Non-pigmented ciliary epithelial cell (primary cell): Measurements from ENCODE around the gene CILP.
"Not testable (repeated sequence)": the region's sequence is repeated elsewhere in the genome, so short reads cannot be mapped to it uniquely, and the experiment has no call there.

Source experiments
- DNase-seq: peaks from one replicate; pipeline ENCODE4 v3.0.0-alpha.2; 2010; ENCODE audit warnings: low read depth

Gene CILP

DNA sequence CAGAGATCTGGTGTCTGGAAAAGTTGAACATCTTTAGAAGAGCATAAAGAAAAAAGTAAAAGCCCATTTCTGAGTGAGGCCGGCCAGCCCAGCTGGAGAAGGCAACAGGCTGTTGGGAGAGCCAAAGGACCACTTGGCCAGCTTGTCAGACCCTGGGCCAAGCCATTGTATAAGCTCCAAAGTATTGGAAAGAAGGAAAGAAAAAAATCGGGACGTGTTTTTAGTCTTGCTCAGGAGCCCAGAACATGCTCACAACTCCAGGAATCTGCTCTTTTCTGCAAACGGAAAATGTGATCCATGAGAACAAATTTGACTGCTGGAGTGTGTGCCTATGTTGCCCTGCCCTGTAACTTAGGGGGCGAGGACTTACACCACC is 15.7 kb downstream of the CILP start:
- no peak for DNase-seq

DNA sequence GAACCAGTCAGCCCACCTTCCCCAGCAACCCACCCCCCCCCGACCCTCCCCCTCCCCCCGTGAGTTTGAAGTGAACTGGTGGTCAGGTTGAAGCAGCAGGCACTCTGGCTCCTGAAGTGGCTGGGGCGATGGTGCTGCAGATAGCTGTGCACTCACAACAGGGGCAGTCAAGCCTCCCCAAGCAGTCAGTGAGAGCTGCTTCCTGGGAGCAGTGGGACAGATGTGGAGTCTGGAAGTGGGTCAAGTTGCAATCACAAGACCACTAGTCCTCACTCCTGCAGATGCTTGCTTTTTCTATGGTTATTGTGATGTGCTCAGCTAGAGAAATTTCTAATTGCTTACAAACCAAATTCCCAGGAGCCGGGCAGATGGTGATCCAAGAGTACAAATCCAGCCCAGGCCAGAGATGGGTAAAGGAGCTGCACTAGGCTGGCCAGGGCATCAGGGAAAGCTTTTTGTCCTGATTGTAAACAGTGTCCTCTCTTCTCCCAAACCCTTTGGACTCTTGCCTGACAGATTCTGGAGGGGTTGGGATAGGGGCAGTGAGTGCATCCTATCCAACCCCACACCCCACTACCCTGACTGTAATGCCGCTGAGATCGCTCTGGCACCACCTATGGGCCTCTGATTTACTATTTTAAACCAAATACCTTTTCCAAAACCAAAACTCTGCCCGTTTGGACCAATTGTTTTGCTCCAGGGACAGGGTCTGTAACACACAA is 16.3 kb downstream of the CILP start:
- no peak for DNase-seq

DNA sequence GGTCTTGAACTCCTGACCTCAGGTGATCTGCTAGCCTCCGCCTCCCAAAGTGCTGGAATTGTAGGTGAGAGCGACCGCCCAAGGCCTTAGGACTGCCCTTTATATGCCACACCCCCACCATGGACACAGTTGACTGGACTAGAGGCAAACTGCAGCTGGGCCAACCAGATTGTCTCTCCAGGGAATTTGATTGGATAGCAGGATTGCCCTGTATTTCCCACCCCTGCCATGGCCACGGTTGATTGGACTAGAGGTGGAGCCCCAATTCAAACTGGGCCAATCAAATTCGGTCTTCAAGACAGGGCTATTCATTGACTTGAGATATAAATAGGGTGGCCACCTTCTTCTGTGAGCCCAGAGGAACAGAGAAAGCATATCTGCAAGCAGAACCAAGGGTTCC is 19.3 kb downstream of the CILP start:
- DNase-seq: no peak

DNA sequence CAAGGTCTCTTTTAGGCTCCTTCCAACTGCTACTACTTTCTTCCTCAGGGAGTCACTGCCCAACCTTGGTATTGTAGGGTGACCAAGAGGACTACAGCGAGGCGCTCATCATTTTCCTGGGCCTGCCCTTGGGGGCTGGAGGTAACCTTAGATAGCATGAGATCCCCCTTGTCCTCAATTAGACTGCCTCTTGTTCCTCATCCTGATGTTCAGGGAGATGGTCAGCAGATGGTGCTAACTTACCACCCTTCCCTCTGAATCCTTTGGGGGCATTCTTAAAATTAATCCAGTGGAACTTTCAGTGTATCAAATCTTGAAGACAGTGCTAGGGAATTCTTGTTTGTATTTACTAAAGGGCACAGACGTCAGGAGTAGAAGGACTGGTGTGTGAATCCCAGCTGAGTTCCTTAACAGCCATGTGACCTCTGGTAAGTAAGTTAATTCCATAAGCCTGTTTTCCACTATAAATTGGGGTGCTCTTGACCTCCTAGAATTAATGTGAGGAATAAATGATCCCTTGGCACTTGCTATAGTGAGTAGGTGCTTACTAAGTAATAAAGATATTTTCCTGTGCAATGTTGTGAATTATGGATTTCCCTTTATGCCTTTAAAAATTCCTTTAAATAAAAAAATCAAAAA is 22.1 kb downstream of the CILP start:
- no peak for DNase-seq

DNA sequence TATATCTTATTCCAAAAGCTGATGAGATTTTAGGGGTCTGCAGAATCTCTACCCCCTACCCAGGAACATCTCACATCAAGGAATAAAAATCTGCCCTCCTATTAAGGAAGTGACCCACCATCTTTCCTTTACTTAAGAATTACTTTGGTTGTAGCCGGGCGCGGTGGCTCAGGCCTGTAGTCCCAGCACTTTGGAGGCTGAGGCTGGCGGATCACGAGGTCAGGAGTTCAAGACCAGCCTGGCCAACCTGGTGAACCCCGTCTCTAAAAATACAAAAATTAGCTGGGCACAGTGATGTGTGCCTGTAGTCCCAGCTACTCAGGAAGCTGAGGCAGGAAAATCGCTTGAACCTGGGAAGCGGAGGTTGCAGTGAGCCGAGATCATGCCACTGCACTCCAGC is 22.8 kb downstream of the CILP start:
- DNase-seq: not testable (repeated sequence)

DNA sequence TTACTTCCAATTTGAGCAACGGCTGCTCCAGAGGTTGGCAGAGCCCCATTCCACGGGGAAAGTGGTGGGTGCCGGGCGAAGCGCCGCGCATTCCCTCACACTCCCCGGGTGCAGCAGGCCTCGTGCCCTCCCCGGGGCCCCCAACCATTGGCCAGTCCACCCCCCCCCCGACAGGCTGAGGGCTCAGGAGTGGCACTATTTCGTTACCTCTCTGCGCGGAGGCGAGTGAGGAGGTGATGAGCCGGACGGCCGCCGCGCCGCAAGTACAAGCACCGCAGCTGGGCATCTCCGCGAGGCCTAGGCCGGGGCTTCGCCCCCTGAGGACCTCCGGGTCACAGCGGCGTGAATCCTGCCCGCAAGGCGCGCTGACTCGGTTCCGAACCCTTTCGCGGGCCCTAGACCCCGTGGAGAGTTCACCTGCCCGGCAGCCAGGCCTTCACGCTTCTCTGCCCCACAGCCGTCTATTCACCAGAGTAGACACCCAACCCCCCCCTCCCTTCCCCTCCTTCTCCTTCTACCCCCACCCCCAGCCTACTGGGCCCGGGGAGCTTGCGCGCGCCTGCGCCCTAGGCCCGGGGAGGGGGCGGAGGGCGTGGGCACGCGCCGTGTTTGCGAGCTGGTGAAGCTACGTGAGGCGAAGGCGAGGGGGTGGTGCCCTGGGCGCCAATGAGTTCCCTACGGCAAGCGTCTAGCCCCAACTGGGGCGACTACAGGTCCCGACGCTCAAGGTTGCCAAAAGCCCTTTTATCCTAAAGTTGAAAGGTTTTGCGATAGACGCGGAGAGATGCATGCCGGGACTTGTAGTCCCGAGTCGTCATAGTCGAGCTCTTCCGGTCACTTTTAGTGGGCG is 26.2 kb downstream of the CILP start, which contains the start of gene CLPX:
CLPX (minus strand) TSS at position 475 of the 850 bp plus-strand sequence; CDS start at position 286, 189 bp downstream.
- DNase-seq: peak; percentile 49

DNA sequence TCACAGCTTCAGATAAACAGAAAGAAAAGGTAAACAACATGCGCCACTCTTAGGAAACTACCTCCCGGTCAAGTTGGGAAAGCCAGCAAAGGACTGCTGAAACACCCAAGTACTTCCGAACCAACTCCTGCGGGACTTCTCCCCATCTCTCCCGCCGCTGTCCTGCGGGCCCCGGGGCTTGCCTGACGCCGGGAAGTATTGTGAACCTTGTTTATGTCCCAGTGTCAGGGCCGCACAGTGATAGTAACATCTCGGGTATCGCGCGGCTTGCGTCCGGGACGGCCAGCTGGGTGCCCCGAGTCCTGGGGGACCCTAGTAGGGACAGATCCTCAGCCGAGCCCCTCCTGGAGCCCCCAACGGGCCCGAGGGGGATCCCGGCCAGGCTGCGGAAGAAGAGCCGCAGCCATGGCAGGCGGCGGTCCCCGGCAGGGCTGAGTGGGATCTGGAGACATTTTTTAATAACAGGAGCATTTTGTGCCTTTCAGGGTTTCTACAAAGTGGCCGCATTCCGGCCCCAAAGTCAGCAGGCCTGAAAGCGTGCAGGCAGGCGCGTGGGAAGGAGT is 26.9 kb downstream of the CILP start:
- DNase-seq: no peak

DNA sequence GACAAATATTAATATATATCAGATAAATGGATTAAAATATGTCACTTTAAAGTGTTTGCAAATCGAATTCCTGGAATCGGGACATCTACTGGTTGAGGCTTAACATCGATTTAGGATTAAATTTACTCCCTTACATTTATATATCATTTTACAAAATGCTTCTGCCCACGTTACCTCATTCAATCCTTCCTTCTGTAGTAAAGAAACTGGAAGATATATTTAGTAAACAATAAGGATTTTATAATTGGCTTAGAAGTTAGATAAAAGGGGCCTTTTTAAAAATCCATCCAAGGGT is 27.5 kb downstream of the CILP start:
- DNase-seq: no peak

DNA sequence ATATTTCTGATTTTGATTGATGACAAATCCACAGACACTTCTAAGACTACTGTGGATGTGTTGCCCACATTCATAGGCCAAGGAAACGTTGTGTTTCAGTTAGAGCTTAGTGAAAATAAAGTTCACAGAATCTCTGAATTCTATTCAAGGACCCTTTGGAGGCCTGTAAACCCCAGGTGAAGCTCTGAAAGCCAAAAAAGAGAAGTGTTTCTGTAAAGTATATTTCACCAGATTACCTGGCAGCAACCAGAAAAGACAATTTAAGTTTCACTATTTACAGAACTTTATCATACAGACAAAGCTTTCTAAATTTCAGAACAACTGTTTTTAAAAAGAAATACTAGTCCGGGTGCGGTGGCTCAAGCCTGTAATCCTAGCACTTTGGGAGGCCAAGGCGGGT is 28.7 kb downstream of the CILP start:
- no peak for DNase-seq

DNA sequence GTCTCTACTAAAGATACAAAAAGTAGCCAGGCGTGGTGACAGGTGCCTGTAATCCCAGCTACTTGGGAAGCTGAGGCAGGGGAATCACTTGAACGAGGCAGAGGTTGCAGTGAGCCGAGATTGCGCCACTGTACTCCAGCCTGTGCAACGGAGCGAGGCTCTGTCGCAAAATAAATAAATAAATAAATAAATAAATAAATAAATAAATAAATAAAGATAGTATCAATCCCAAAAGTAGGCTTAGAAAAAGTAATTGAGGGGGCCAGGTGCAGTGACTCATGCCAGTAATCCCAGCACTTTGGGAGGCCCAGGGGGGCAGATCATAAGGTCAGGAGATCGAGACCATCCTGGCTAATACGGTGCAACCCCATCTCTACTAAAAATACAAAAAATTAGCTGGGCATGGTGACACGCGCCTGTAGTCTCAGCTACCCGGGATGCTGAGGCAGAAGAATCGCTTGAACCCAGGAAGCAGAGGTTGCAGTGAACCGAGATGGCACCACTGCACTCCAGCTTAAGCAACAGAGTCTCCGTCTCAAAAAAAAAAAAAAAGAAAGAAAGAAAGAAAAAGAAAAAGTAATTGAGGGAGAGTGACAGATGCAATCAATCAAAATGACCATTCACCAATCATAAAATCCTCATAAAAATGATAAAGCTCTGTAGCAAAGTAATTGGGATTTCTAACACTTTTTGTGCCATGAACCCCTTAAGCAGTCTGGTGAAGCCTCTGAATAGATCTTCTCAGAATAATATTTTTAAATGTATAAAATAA is 29.5 kb downstream of the CILP start:
- DNase-seq: not testable (repeated sequence)

DNA sequence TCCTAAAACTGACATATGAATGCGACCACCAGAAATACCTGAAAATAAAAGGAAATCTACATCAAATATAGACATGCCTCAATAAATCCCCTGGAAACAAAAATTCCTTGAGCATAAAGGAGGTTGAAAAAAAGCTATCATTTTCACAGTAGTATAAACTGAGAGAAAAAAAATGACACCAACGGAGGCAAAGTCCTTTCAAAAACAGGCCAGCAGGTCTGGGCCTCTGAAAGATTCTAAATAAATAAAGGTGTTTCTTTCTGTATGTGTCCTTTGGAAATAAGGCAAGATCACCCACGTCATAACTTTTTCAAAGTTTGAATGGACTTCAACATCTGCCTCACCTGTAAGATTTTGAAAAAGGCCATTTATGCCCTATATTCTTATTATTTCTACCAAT is 31.1 kb downstream of the CILP start:
- no peak for DNase-seq

DNA sequence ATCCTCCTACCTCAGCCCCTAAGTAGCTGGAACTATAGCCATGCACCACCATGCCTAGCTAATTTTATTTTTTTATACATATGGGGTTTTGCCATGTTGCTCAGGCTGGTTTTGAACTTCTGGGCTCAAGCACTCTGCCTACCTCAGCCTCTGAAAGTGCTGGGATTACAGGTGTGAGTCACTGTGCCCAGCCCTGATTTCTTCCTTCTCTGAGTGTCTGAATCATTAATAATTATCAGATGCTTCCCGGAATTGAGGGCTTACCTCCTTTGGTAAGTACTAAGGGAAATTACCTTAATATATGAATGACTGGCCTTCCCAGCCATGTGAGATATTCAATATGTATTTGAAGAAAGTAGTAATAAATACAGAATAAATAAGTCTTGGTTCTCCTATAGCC is 33.4 kb downstream of the CILP start:
- no peak for DNase-seq

DNA sequence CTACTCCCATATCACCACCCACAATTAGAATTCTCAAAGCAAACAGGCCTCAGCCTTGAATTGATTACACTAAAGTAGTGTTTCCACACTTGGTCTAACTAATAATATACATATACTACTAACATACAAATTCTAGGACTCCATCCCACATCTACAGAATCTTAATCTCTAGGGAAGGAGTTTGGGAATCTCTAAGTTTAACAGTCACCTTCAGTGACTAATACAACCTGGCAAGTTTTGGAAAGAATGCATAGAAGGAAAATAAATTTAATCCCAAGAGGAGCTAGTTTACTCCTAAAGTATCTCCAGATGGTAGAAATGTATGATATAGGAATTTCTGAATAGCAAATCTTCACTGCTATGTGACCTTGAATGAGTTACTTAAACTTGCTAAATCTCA is 35.2 kb downstream of the CILP start:
- DNase-seq: no peak

DNA sequence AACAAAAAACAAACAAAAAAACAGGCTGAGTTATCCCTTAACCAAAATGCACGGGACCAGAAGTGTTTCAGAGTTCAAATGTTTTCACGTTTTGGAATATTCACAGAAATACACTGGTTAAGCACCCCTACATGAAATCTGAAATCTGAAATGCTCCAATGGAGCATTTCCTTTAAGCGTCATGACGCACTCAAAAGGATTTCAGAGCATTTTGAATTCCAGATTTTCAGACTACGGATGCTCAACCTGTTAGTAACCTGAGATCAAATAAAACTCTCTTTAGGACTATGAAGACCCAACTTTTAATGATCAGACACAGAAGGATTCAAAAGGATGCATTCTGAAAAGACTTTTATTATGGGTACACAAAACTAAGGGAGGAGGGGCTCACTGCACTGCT is 35.8 kb downstream of the CILP start:
- DNase-seq: no peak

DNA sequence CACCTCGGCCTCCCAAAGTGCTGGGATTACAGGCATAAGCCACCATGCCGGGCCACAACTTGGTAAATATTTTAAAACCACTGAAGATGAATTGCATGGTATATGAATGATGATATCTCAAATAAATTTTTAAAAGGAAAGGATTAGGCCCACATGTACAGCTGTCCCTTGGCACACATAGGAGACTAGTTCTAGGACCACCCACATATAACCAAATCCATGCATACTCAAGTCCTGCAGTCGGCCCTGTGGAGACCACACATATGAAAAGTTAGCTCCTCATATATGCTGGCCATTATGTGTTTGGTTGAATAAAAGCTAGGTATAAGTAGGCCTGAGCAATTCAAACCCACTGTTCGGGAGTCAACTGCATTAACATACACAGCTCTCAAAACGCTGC is 36.8 kb downstream of the CILP start:
- no peak for DNase-seq

DNA sequence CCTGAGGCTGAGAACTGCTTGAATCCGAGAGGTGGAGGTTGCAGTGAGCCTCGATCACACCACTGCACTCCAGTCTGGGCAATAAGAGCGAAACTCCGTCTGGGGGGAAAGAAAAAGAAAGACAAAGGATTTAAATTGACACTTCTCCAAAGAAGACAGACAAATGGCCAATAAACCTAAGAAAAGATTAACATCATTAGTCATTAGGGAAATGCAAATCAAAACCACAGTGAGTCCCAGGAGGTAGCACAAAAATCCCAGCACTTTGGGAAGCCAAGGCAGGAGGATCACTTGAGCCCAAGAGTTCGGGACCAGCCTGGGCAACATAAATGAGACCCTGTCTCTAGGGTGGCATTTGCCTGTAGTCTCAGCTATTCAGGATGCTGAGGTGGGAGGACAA is 38.7 kb downstream of the CILP start:
- DNase-seq: no peak

DNA sequence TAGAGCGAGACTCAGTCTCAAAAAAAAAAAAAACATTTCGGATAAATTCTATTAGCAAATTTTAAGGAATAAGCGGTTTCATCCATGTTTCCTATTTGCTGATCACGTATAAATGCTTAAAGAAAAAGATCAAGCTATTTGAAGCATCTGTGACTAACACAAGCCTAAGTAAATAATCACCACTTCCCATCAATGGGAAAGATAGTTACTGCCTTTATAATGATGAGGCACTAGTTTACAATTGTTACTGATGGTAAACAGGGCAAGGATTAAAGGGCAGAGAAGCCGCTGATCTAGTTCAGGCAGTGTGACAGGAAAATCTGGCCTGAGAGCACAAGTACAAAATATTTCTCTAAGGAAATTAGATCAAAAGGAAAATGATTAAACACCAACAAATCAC is 39.8 kb downstream of the CILP start:
- no peak for DNase-seq

DNA sequence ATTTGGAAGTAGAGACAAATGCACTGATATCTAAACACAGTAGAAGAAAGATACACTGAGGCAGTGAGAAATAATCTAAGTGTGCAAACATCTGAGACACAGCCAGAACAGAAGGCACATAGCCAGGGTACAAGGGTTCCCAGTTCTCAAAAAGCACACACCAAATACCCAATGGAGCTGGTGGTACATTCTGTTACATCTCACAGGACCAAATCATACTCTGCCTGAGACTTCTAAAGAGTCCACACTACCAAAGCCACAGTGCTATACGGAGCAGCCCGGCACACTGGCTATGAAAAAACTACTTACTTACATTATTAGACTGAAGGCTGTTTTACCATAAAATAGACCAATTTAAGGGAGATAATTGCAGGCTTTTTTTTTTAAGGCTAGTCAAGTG is 45.4 kb downstream of the CILP start:
- no peak for DNase-seq

DNA sequence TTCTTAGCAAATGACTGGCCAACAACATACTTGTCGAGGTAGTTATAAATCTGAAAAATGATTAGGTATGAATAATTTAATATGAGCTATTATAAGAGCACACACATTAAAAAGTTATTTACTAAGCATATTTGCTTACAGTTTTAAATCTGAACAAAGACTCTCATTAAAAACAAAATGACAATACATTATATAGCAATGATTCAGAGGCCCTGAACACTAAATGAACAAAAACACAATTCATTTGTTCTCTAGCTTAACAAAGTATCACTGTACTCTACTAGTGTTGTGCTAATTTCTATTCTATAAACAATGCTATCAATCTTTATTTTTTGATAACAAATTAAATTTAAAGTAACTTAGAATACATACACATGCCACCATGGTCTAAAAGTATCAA is 47.1 kb downstream of the CILP start:
- DNase-seq: no peak

DNA sequence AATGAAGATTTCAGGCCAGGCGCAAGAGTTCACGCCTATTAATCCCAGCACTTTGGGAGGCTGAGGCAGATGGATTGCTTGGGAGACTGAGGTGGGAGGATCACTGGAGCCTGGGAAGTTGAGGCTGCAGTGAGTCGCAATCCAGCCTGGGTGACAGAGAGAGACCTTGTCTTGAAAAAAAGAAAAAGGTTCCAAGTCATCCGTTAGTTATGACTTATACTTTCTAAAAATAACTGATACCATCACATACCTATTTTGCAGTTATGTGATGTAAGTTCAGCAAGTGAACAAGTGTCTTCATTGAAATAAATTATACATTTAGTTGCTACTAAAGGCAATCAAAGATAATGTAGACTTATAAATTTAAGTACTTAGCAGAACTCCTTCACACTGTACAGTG is 48.2 kb downstream of the CILP start:
- DNase-seq: no peak

DNA sequence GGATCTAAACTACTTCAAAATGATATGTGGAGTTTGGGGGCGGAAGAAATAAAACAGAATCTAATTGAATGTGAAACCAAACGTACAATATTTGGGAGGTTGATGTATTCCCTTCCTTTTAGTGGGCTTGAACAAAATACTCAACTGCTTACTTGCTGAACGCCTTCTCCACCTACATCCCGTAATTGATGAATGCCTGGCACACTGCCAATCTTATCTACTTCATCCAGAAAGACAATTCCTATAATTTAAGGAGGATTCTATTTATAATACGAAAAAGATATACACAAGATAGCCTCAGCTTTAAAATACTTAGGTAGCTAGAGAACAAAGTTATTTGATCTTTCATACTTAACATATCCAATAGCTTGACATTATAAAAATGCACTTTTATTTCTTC is 54.6 kb downstream of the CILP start:
- no peak for DNase-seq

DNA sequence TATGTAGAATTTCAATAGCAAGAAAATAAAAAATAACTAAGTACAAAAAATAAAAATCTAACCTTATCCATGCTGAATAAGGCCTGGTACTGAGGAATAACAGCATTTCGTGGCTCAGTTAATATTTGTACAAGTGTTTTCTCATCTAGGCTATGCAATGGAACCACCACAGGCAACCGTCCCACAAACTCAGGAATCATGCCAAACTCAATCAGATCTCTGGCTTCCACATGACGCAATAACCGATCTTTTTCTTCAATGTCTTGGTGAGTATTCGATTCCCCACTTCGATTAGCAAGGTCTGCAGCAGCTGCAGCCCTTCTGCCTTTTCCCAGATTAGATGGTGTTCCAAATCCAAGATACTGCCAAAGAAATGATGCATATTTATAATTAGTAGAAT is 56.6 kb downstream of the CILP start:
- no peak for DNase-seq
